Endodermal cell (in vitro differentiated cells): ENCODE results near the gene MYO7A. TPM values are rescaled to one million over a fixed set of nuclear protein-coding genes. Genes with fewer than 3 reads are reported as not detected.

Experiments used
- DNase-seq: peaks from one replicate; pipeline ENCODE4 v3.0.0-alpha.2; 2017
- H3K27ac ChIP-seq: 2 replicates; pipeline ENCODE4 v1.5.1; 2013; ENCODE audit warnings: mild to moderate bottlenecking, low read depth, low read length, moderate library complexity
- H3K27me3 ChIP-seq: 2 replicates; pipeline ENCODE4 v1.6.1; 2013; ENCODE audit warnings: mild to moderate bottlenecking, low read length, moderate library complexity; ENCODE audit not compliant: insufficient read depth, control insufficient read depth, poor library complexity, severe bottlenecking
- H3K36me3 ChIP-seq: 2 replicates; pipeline ENCODE4 v1.7.0; 2013; ENCODE audit warnings: mild to moderate bottlenecking, low read length, moderate library complexity; ENCODE audit not compliant: control insufficient read depth, insufficient read depth
- H3K4me1 ChIP-seq: one replicate; pipeline ENCODE4 v1.7.0; 2013; ENCODE audit warnings: low read length; ENCODE audit not compliant: control insufficient read depth, insufficient read depth
- H3K4me3 ChIP-seq: 2 replicates; pipeline ENCODE4 v1.5.1; 2013; ENCODE audit warnings: mild to moderate bottlenecking, low read length, moderate library complexity
- H3K9ac ChIP-seq: 2 replicates; pipeline ENCODE4 v1.6.1; 2013; ENCODE audit warnings: mild to moderate bottlenecking, low read length, moderate library complexity; ENCODE audit not compliant: poor library complexity, severe bottlenecking; ENCODE audit errors: extremely low read depth
- H3K9me3 ChIP-seq: 2 replicates; pipeline ENCODE4 v1.6.1; 2013; ENCODE audit warnings: mild to moderate bottlenecking, low read length, moderate library complexity; ENCODE audit not compliant: control insufficient read depth
- H3K27ac Mint-ChIP-seq: 2 replicates; pipeline ENCODE4 v1.8.0; 2020; ENCODE audit warnings: mixed read lengths
- H3K27me3 Mint-ChIP-seq: 2 replicates; pipeline ENCODE4 v1.8.0; 2021; ENCODE audit warnings: mild to moderate bottlenecking, mixed read lengths; ENCODE audit not compliant: insufficient read depth
- H3K36me3 Mint-ChIP-seq: 2 replicates; pipeline ENCODE4 v1.8.0; 2020; ENCODE audit warnings: low read depth, mixed read lengths
- H3K4me1 Mint-ChIP-seq: 2 replicates; pipeline ENCODE4 v1.8.0; 2020; ENCODE audit warnings: mixed read lengths
- H3K4me3 Mint-ChIP-seq: 2 replicates; pipeline ENCODE4 v1.8.0; 2020; ENCODE audit warnings: mild to moderate bottlenecking, moderate library complexity, mixed read lengths
- H3K9me3 Mint-ChIP-seq: 2 replicates; pipeline ENCODE4 v1.8.0; 2020; ENCODE audit warnings: mild to moderate bottlenecking, mixed read lengths
- CTCF ChIP-seq: fragments of 200-600 bp; sonication (generic); conservative IDR thresholded peaks from 2 replicates; pipeline ENCODE4 v1.5.0; 2021; ENCODE audit warnings: antibody characterized with exemption, mild to moderate bottlenecking
- WGBS, 2 experiments: methylation state at CpG; one replicate each; pipeline versions ENCODE4 v1.1.5 to v1.1.7; 2013; ENCODE audit warnings: missing lambda C conversion rate in 2 of 2, mixed read lengths in 1 of 2; ENCODE audit not compliant: insufficient coverage in 1 of 2, insufficient read length in 1 of 2; 5-methylcytosine and 5-hydroxymethylcytosine counted together
- total RNA-seq, 2 donors: library from RNA; stranded (reverse); fragmentation: NEBNext Ultra II Directional in 1 of 2; extraction: Animal tissue kit (Norgen Biotek cat#: 25700) in 1 of 2; gene quantifications; 2 replicates in 1 of 2; 3 replicates in 1 of 2; pipeline ENCODE4 v1.2.1, GENCODE V29; 2021

The MYO7A gene
- total RNA-seq, 2 donors from 2014 or later: 2.4 to 2.7 TPM

- 69 to 77% methylated on average over 8 of the region's 8 CpGs for WGBS, 2 experiments
- no peak for TF ChIP-seq CTCF
- H3K9ac ChIP-seq: no peak overlapping the region
- no peak overlapping the region for H3K4me3 ChIP-seq
- H3K27me3 ChIP-seq: no peaks in the 10 kb centered on the region
- no peaks in the 10 kb centered on the region for H3K36me3 ChIP-seq
- H3K4me1 Mint-ChIP-seq: peaks cover 9% of the 10 kb centered on the region
- no peaks in the 10 kb centered on the region for H3K9me3 ChIP-seq
- no peaks in the 10 kb centered on the region for H3K4me1 ChIP-seq
- H3K27me3 Mint-ChIP-seq: no peaks in the 10 kb centered on the region
- H3K4me3 Mint-ChIP-seq: no peak overlapping the region
- no peaks in the 10 kb centered on the region for H3K36me3 Mint-ChIP-seq
- H3K9me3 Mint-ChIP-seq: no peaks in the 10 kb centered on the region
- no peak overlapping the region for H3K27ac ChIP-seq
- H3K27ac Mint-ChIP-seq: no peak overlapping the region
- DNase-seq: no peak
These were observed 8.0 kb downstream of the MYO7A start for GRCh38 chr11:77136074-77136473.

GRCh38 chr11:77136784-77137420, 8.9 kb downstream of the MYO7A start:
- Histone ChIP-seq H3K36me3 (no peaks in the 10 kb centered on the region), H3K27ac (no peak overlapping the region), H3K4me1 (no peaks in the 10 kb centered on the region), H3K27me3 (no peaks in the 10 kb centered on the region), H3K4me3 (no peak overlapping the region), H3K9me3 (no peaks in the 10 kb centered on the region), H3K9ac (no peak overlapping the region)
- no peaks in the 10 kb centered on the region for H3K27me3 Mint-ChIP-seq
- 88 to 91% methylated on average over 10 to 12 of the region's 12 CpGs for WGBS, 2 experiments
- no peak overlapping the region for H3K4me3 Mint-ChIP-seq
- H3K9me3 Mint-ChIP-seq: no peaks in the 10 kb centered on the region
- no peak for TF ChIP-seq CTCF
- DNase-seq: no peak
- H3K4me1 Mint-ChIP-seq: peaks cover 9% of the 10 kb centered on the region
- H3K27ac Mint-ChIP-seq: no peak overlapping the region
- no peaks in the 10 kb centered on the region for H3K36me3 Mint-ChIP-seq

- Histone ChIP-seq H3K4me1 (no peaks in the 10 kb centered on the region), H3K9me3 (no peaks in the 10 kb centered on the region), H3K9ac (no peak overlapping the region), H3K4me3 (no peak overlapping the region), H3K36me3 (no peaks in the 10 kb centered on the region), H3K27ac (no peak overlapping the region), H3K27me3 (no peaks in the 10 kb centered on the region)
- no peak for TF ChIP-seq CTCF
- Mint-ChIP-seq H3K27ac (no peak overlapping the region), H3K4me3 (no peak overlapping the region), H3K4me1 (peaks cover 9% of the 10 kb centered on the region), H3K9me3 (no peaks in the 10 kb centered on the region), H3K27me3 (no peaks in the 10 kb centered on the region), H3K36me3 (no peaks in the 10 kb centered on the region)
- no peak for DNase-seq
- 94 to 98% methylated on average over 8 to 11 of the region's 11 CpGs for WGBS, 2 experiments
These were observed 9.4 kb downstream of the MYO7A start for GRCh38 chr11:77137421-77137820.
